Measurements from ENCODE around the gene HIBCH. TPM values are rescaled to one million over a fixed set of nuclear protein-coding genes. Genes with fewer than 3 reads are reported as not detected.
A peak's percentile ranks its signal among the peaks of the same experiment; 100 is the strongest.

HIBCH gene
- total and polyA plus RNA-seq, 9 of the 15 experiments (the other 6 are each of a cell fraction or from before 2014, with no cell fraction given): 17.0 to 65.4 (median 28.3) TPM

GRCh38 chr2:190182071-190182524 is 137.5 kb downstream of the HIBCH start (continued):
- TF ChIP-seq, protein P1, sequence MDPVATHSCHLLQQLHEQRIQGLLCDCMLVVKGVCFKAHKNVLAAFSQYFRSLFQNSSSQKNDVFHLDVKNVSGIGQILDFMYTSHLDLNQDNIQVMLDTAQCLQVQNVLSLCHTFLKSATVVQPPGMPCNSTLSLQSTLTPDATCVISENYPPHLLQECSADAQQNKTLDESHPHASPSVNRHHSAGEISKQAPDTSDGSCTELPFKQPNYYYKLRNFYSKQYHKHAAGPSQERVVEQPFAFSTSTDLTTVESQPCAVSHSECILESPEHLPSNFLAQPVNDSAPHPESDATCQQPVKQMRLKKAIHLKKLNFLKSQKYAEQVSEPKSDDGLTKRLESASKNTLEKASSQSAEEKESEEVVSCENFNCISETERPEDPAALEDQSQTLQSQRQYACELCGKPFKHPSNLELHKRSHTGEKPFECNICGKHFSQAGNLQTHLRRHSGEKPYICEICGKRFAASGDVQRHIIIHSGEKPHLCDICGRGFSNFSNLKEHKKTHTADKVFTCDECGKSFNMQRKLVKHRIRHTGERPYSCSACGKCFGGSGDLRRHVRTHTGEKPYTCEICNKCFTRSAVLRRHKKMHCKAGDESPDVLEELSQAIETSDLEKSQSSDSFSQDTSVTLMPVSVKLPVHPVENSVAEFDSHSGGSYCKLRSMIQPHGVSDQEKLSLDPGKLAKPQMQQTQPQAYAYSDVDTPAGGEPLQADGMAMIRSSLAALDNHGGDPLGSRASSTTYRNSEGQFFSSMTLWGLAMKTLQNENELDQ (CRISPR knock-in tag; IDR thresholded peaks at IDR 0.05; ENCODE audit: borderline replicate concordance): no peak
- TF ChIP-seq ZBTB40 (IDR thresholded peaks at IDR 0.05) (no peak), ZBTB40 (CRISPR knock-in tag; IDR thresholded peaks at IDR 0.05) (no peak), ZEB2 (IDR thresholded peaks at IDR 0.05) (peak; percentile 70; the same call in 1 of the 2 replicates), TBP (optimal IDR thresholded peaks at IDR 0.05; ENCODE audit: low read depth, low read length) (peak; percentile 18), HOXB6 (CRISPR knock-in tag; IDR thresholded peaks at IDR 0.05; ENCODE audit: borderline replicate concordance) (no peak), ADNP (tag; IDR thresholded peaks at IDR 0.05) (peak; percentile 93), CHD4 (IDR thresholded peaks at IDR 0.05; ENCODE audit: insufficient read depth, insufficient replicate concordance, low read depth, low read length, poor library complexity, severe bottlenecking) (no peak), ERF (CRISPR knock-in tag; IDR thresholded peaks at IDR 0.05) (no peak), ZNF282 (CRISPR knock-in tag; IDR thresholded peaks at IDR 0.05) (no peak), HIVEP1 (CRISPR knock-in tag; IDR thresholded peaks at IDR 0.05) (no peak), MEIS2 (IDR thresholded peaks at IDR 0.05; ENCODE audit: partially characterized antibody) (peak; percentile 98), PTBP1 (IDR thresholded peaks at IDR 0.05; ENCODE audit: low read depth, low read length) (no peak), MXD1 (CRISPR knock-in tag; IDR thresholded peaks at IDR 0.05; ENCODE audit: borderline replicate concordance, poor library complexity, severe bottlenecking) (no peak), CBX2 (IDR thresholded peaks at IDR 0.05; ENCODE audit: insufficient read depth, low read length, poor library complexity, severe bottlenecking) (no peak)

Measured in K562 (cell line).